Stimulated activated effector memory CD8-positive, alpha-beta T cell treated with anti-CD3 and anti-CD28 coated beads, Interleukin-12 subunit alpha, Interleukin-12 subunit beta, amount 100 ng/mL, for 72 hours (primary cell): ENCODE measurements around the gene IGFBP7.
A peak's percentile ranks its signal among the peaks of the same experiment; 100 is the strongest.

Experiments used
- ATAC-seq: fragments of 150-1000 bp; cut with Tn5 transposase; 2 replicates; pipeline ENCODE4 v1.10.0; 2021
- DNase-seq, 2 donors: peaks; one replicate each; pipeline ENCODE4 v3.0.0; 2021 to 2022; ENCODE audit warnings: low spot score in 2 of 2
- H3K27ac Mint-ChIP-seq: one replicate; pipeline ENCODE4 v1.8.0; 2022; ENCODE audit warnings: mild to moderate bottlenecking, mixed read lengths
- H3K36me3 Mint-ChIP-seq: one replicate; pipeline ENCODE4 v1.8.0; 2022; ENCODE audit warnings: mild to moderate bottlenecking, mixed read lengths
- H3K4me1 Mint-ChIP-seq: one replicate; pipeline ENCODE4 v1.8.0; 2022; ENCODE audit warnings: mixed read lengths
- H3K4me3 Mint-ChIP-seq: one replicate; pipeline ENCODE4 v1.8.0; 2022; ENCODE audit warnings: mild to moderate bottlenecking, mixed read lengths
- H3K9me3 Mint-ChIP-seq: one replicate; pipeline ENCODE4 v1.8.0; 2022; ENCODE audit warnings: mixed read lengths

Gene IGFBP7, protein sequence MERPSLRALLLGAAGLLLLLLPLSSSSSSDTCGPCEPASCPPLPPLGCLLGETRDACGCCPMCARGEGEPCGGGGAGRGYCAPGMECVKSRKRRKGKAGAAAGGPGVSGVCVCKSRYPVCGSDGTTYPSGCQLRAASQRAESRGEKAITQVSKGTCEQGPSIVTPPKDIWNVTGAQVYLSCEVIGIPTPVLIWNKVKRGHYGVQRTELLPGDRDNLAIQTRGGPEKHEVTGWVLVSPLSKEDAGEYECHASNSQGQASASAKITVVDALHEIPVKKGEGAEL

DNA sequence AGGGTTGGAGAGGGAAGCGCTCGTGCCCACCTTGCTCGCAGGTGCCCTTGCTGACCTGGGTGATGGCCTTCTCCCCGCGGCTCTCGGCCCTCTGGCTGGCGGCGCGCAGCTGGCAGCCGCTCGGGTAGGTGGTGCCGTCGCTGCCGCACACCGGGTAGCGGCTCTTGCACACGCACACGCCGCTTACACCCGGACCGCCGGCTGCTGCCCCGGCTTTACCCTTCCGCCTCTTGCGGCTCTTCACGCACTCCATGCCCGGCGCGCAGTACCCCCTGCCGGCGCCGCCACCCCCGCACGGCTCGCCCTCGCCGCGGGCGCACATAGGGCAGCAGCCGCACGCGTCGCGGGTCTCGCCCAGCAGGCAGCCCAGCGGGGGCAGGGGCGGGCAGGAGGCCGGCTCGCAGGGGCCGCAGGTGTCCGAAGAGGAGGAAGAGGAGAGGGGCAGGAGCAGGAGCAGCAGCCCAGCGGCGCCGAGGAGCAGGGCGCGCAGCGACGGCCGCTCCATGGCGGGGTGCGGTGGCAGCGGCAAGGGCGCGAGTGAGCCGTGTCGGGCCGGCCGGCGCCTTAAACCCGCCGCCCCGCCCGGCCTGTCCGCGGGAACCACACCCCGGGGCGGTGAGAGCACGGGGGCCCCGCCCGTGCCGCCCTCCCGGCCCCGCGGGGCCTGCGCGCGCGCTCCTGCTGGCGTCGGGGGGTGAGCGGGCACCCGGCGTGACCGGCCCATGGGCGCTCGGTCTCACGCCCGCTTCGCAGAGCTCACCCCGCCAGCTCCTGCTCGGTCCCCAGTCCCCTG is at the start of gene IGFBP7:
TSS of gene IGFBP7 (minus strand) at position 539 of the 793 bp plus-strand sequence. CDS start at position 505, 34 bp downstream.
- H3K4me1 Mint-ChIP-seq: peaks cover 22% of the 10 kb centered on the region
- ATAC-seq (peak; percentile 42), DNase-seq (no peak)
- no peaks in the 10 kb centered on the region for H3K9me3 Mint-ChIP-seq
- H3K36me3 Mint-ChIP-seq: no peaks in the 10 kb centered on the region
- peak within 1 kb of the TSS; percentile 82 for H3K4me3 Mint-ChIP-seq
- H3K27ac Mint-ChIP-seq: no peak within 1 kb of the TSS

DNA sequence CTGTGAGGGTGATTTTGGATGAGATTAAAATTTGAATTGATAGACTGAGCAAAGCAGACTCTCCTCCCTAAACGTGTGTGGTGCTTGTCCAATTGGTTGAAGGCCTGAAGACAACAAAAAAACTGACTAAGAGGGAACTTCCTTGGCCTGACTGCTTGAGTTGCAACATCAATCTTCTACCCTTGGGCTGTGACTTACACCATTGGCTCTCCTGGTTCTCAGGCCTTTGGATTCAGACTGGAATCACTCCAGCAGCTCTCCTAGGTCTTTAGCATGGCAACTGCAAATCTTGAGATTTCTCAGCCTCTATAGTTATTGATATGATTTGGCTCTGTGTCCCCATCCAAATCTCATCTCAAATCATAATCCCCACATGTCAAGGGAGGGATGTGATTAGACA is 49.7 kb upstream of the IGFBP7 start:
- no peak for DNase-seq
- H3K27ac Mint-ChIP-seq: no peak overlapping the region
- no peak overlapping the region for H3K4me3 Mint-ChIP-seq

DNA sequence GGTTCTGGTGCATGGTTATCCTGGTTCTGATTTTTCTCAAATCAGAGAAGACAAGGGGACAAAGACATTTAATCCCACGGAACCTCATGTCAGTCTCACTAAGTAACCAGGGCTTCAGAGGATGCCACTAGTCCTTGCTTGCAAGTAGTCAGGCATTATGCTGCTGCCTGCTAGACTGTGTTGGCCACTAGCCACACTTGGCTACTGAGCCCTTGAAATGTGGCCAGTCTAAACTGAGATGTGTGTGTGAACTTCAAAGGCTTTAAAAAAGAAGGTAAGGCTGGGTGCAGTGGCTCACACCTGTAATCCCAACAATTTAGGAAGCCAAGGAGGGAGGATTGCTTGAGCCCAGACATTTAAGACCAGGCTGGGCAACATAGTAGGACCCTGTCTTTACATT is 48.6 kb upstream of the IGFBP7 start:
- H3K36me3 Mint-ChIP-seq: no peaks in the 10 kb centered on the region
- peaks cover 4% of the 10 kb centered on the region for H3K4me1 Mint-ChIP-seq
- no peak for ATAC-seq

More for the DNA sequence above, 49.7 kb upstream of the IGFBP7 start:
- H3K36me3 Mint-ChIP-seq: no peaks in the 10 kb centered on the region
- no peaks in the 10 kb centered on the region for H3K9me3 Mint-ChIP-seq
- H3K4me1 Mint-ChIP-seq: peaks cover 12% of the 10 kb centered on the region
- ATAC-seq: no peak

DNA sequence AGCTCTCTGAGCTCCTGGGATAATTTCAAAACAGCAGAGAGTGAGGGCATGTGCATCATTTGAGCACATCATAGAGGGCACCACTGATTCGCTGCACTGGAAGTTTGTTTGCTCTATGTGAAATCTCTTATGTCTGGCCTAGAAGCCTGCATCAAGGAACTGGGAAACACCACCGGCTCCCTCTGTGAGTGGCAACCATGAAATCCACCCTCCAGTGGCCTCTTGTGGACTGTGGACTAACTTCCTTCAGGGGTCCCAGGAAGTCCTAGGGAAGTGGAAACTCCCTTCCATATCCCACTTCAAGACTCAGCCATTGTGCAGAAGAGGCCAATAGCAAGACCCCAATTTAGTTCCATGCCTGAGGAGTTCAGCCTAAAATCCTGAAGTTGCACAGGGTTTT is 48.0 kb upstream of the IGFBP7 start:
- DNase-seq (no peak), ATAC-seq (peak; percentile 19)
- H3K36me3 Mint-ChIP-seq: no peaks in the 10 kb centered on the region
- no peak overlapping the region for H3K4me3 Mint-ChIP-seq
- H3K4me1 Mint-ChIP-seq: no peaks in the 10 kb centered on the region
- no peaks in the 10 kb centered on the region for H3K9me3 Mint-ChIP-seq
- H3K27ac Mint-ChIP-seq: no peak overlapping the region

More for the DNA sequence above, 48.6 kb upstream of the IGFBP7 start:
- no peak for DNase-seq
- H3K27ac Mint-ChIP-seq: no peak overlapping the region
- no peak overlapping the region for H3K4me3 Mint-ChIP-seq
- no peaks in the 10 kb centered on the region for H3K9me3 Mint-ChIP-seq

DNA sequence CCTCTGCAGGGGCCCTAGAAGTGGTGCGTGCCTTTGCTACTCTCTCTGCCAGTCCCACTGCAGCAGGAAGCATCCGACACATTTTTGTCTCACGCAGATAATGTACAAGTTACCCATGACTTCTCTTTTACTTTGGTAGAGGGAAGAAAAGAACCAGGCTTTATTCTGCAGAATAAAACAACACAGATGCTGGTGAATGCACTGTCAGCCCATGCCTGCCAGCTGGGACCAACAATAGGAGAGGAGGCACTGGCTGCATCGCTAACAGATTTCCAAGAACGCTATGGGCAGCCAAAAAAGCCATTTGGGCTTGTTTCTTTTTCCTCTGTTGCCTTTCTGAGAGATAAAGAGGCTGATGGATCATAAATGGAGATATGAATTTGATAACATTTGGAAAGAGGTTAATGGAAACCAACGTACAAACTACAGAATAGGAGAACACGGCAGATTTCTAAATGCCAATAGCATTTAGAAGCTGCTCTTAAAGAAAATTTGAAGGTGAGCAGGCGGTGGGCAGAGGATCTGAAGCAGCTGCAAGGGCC is 47.5 kb upstream of the IGFBP7 start:
- no peak overlapping the region for H3K27ac Mint-ChIP-seq
- DNase-seq: no peak
- H3K4me3 Mint-ChIP-seq: no peak overlapping the region

DNA sequence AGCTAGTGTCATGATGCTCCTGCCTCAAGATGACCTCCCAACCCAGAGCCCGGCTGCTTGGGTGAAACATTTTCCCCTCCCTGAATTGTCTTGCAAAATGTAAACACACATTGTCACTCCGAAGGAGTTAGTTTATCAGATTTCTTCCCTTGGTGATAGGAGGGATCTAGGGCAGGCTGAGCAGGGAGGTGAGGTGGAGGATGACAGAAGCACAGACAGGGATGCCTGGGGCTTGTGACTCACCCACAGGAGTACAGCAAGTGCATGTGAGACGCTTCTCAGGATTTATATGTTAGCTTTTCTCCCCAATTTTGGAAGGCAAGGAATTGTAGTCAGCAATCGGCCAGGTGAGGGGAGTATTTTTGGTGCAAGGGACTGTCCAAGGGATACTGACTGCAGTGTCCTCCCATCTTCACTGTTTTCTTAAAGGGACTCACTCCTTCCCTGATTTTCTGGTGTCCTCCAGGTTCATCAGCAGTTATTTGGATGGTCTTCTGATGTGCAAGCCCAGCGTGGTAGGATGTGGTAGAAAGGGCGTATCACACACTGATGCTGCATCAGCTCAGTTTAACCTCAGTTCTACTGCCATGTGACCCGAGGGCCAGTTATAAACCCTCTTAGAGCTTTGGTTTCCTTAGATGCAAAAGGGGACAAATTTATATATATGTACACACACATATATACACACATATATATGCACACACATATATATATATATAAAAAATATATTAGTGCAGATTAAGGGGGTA is 46.2 kb upstream of the IGFBP7 start:
- Mint-ChIP-seq H3K4me1 (no peaks in the 10 kb centered on the region), H3K27ac (no peak overlapping the region), H3K36me3 (no peaks in the 10 kb centered on the region), H3K4me3 (no peak overlapping the region), H3K9me3 (no peaks in the 10 kb centered on the region)
- DNase-seq (no peak), ATAC-seq (no peak)

More for the DNA sequence above, 47.5 kb upstream of the IGFBP7 start:
- Mint-ChIP-seq H3K4me1 (no peaks in the 10 kb centered on the region), H3K9me3 (no peaks in the 10 kb centered on the region), H3K36me3 (no peaks in the 10 kb centered on the region)
- ATAC-seq: no peak

DNA sequence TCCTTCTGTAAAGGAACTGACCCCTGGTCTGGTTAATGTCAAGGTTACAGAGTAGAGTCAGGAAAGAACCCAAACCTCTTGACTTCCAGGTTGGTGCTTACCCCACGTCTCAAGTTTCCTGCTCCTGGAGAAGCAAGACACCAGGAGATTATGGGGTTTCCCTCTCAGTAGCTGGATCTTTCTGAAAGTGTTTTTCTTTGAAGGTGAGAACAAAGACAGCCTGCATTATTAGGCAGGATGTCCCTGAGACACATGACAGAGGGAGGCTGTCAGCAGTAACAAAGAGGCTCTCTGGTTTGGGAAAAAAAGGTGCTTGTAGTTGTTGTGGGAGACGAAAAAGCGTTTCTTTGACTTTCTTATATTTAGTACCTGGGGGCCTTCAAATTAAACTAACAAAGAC is 44.7 kb upstream of the IGFBP7 start:
- Mint-ChIP-seq H3K27ac (no peak overlapping the region), H3K9me3 (no peaks in the 10 kb centered on the region), H3K4me1 (no peaks in the 10 kb centered on the region), H3K4me3 (no peak overlapping the region), H3K36me3 (no peaks in the 10 kb centered on the region)
- ATAC-seq: no peak
- no peak for DNase-seq

DNA sequence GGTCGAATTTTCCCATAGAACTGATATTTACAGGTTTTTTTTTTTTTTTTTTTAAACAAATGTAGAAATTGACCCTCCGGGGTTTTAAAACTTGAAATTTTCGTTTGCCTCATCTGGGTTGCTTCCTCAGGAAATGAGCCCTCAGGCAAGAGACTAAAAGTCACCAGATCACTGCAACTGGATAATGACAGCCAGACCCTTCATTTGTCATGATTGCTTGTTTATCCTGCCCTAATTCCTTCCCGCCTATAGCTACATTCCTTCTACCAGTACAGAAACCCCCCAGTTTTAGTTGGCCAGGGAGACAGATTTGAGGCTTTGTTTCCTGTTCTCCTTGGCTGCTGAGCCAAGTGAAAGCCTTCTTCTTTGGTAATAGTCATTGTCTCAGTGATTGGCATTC is 44.0 kb upstream of the IGFBP7 start:
- H3K27ac Mint-ChIP-seq: no peak overlapping the region
- H3K4me1 Mint-ChIP-seq: no peaks in the 10 kb centered on the region
- no peaks in the 10 kb centered on the region for H3K9me3 Mint-ChIP-seq
- no peaks in the 10 kb centered on the region for H3K36me3 Mint-ChIP-seq
- no peak for ATAC-seq
- no peak overlapping the region for H3K4me3 Mint-ChIP-seq
- DNase-seq: no peak

DNA sequence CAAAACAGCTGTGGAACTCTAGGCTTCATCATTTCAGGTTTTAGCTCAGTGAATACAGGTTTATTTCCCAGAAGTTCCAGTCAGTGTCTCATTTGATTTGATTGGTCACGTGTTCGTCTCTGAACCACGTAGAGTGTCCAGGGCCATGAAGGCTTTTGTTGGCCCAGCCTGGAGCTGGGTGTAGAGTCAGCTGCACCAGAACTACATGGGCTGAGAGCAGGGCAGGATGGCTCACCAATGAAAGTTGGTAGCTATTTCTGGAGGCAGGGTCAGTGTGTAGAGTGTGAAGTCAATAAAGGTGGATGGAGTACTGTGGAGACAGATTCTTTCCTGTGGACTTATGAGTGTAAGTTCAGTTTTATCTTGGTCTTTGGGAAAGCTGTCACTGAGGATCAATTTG is 43.0 kb upstream of the IGFBP7 start:
- H3K27ac Mint-ChIP-seq: no peak overlapping the region
- ATAC-seq (no peak), DNase-seq (no peak)
- H3K36me3 Mint-ChIP-seq: no peaks in the 10 kb centered on the region
- H3K4me3 Mint-ChIP-seq: no peak overlapping the region
- H3K4me1 Mint-ChIP-seq: no peaks in the 10 kb centered on the region
- no peaks in the 10 kb centered on the region for H3K9me3 Mint-ChIP-seq

DNA sequence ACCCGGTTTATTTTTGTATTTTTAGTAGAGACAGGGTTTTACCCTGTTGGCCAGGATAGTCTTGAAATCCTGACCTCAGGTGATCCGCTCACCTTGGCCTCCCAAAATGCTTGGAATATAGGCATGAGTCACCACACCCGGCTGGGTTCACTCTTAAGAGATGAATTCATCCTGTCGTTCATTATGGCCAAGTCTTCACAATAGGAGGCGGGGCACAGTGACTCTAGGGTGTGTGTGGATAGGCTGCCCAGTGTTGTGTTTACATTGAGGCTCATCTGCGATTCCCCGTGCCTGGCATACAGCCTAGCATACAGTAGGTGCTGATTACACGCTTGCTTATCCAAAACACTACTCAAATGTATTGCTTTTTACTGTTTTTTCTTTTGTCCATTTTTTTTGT is 41.3 kb upstream of the IGFBP7 start:
- H3K4me3 Mint-ChIP-seq: no peak overlapping the region
- H3K9me3 Mint-ChIP-seq: no peaks in the 10 kb centered on the region
- ATAC-seq (no peak), DNase-seq (no peak)
- no peaks in the 10 kb centered on the region for H3K4me1 Mint-ChIP-seq
- H3K36me3 Mint-ChIP-seq: no peaks in the 10 kb centered on the region
- H3K27ac Mint-ChIP-seq: no peak overlapping the region

DNA sequence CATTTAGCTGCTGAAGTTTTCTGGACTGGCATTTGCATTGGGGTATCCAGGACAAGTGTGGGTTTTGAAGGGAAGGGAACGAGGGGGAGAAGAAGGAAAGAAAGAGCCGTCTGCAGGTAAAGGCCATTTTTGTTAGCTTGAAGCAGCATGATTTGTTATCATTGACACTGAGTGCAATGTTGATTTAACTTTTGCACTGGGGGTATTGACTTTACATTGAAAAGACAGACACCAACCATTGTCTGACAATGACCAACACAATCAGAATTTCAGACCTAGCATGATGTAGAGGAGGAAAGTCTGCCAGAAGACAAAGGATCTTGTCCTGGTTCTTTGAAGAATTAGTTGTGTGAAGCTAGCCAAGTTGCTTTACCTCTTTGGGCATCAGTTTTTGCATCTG is 39.6 kb upstream of the IGFBP7 start:
- DNase-seq (no peak), ATAC-seq (no peak)
- Mint-ChIP-seq H3K9me3 (no peaks in the 10 kb centered on the region), H3K4me3 (no peak overlapping the region), H3K36me3 (no peaks in the 10 kb centered on the region), H3K4me1 (no peaks in the 10 kb centered on the region), H3K27ac (no peak overlapping the region)

DNA sequence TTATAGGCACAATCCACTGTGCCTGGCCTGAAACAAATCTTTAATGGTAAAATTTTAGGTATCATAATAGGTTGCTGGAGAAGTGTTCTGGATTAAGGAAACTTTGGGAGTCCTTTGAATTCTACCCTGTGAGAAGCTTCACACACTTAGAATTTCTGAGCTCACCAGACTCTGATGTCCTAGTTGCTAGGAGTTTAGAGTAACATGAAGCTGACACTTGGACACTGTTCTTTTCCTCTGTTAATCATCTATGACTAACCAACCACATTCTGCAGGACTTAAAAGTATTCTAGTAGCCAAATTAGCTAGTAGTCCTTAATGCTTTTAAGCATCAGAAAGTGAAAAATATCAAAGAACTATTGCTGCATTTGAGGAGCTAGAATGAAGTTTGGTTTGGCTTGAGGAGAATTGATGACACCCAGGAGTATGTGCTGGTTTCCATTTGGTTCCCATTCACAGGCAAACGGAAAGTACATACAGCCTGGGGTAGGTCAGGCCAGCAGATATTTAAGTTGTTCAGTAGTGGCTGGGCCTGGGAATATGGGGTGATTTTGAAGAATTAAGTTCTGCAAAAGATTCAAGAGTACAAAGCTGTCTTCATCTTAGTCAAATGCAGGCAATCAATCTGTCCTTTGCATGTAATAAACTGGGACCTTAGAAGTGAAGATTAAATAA is 38.8 kb upstream of the IGFBP7 start:
- Mint-ChIP-seq H3K9me3 (no peaks in the 10 kb centered on the region), H3K27ac (no peak overlapping the region), H3K4me1 (no peaks in the 10 kb centered on the region), H3K4me3 (no peak overlapping the region), H3K36me3 (no peaks in the 10 kb centered on the region)
- DNase-seq (no peak), ATAC-seq (no peak)

DNA sequence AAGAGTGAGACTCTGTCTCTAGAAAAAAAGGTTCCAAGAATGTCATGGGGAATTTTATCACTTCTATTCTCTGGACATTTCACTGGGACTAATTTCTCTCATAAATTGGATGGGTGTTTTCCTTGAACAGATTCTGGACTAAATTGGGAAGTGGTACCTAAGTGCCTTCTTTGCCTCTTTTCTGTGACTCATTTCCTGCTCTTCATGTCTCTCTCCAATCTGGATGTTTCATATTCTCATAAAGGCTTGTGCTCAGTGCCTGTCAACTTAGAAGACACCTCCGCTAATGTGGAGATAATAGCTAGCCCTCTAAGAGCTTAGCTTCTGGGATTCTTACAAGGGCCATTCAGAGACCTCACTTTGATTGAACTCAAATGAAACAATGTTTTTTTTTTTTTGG is 38.0 kb upstream of the IGFBP7 start:
- Mint-ChIP-seq H3K27ac (no peak overlapping the region), H3K36me3 (no peaks in the 10 kb centered on the region), H3K9me3 (no peaks in the 10 kb centered on the region), H3K4me3 (no peak overlapping the region), H3K4me1 (no peaks in the 10 kb centered on the region)
- DNase-seq (no peak), ATAC-seq (no peak)

DNA sequence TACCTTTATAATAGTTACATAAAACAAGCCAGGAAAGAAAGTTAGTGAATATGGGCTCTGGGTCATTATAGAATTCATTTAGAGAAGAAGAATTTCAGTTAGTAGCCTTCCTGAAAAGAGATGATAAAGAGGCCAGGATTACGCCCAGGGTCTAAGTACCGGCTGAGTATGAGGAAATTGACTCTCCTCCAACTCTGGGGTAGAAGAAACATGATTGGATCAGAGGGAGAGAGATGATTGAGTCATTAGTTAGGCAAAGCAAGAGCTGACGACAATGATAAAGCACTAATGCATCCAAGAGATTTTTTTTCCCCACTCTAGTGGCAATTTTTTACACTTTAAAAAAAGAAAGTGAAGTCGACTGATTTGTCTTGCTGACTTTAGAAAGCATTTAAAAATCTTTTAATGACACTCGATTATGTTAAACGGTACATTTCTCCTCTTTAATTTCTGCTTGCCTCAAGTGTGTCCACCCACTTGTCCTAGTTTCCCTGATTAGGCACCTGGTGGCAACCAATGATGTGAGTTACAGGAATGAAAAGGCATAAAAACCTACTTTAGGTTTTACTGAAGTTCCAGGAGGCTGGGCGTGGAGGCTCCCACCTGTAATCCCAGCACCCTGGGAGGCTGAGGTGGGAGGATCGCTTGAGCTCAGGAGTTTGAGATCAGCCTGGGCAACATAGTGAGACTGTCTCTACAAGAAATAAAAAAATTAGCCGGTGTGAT is 37.3 kb upstream of the IGFBP7 start:
- H3K36me3 Mint-ChIP-seq: no peaks in the 10 kb centered on the region
- no peak for DNase-seq
- ATAC-seq: no peak

More for the DNA sequence above, 37.3 kb upstream of the IGFBP7 start:
- Mint-ChIP-seq H3K27ac (no peak overlapping the region), H3K4me3 (no peak overlapping the region), H3K4me1 (no peaks in the 10 kb centered on the region), H3K9me3 (no peaks in the 10 kb centered on the region)
